ENCODE results near the gene ARHGAP45. TPM values are rescaled to one million over a fixed set of nuclear protein-coding genes. Genes with fewer than 3 reads are reported as not detected.
"Not testable (repeated sequence)": the region's sequence is repeated elsewhere in the genome, so short reads cannot be mapped to it uniquely, and the experiment has no call there.

ARHGAP45 gene
- total RNA-seq, 1 donor, result 217 TPM

GRCh38 chr19:1111641-1112267, 44.8 kb downstream of the ARHGAP45 start:
- DNase-seq (ENCODE audit: low read depth in 2 of 3, low spot score in 2 of 3), result no peak

- DNase-seq (ENCODE audit: low read depth in 2 of 3, low spot score in 2 of 3), result no peak
These were observed 45.5 kb downstream of the ARHGAP45 start for GRCh38 chr19:1112268-1113029.

- DNase-seq (ENCODE audit: low read depth in 2 of 3, low spot score in 2 of 3), result peak in 2 of 3 donors; percentile 87 to 91
These were observed 46.3 kb downstream of the ARHGAP45 start for GRCh38 chr19:1113030-1113985.

GRCh38 chr19:1113986-1114483, 47.1 kb downstream of the ARHGAP45 start:
- DNase-seq (ENCODE audit: low read depth in 2 of 3, low spot score in 2 of 3), result no peak

GRCh38 chr19:1114728-1115127, 47.8 kb downstream of the ARHGAP45 start:
- DNase-seq (ENCODE audit: low read depth in 2 of 3, low spot score in 2 of 3), result not testable (repeated sequence)

- DNase-seq (ENCODE audit: low read depth in 2 of 3, low spot score in 2 of 3), result no peak
These were observed 48.9 kb downstream of the ARHGAP45 start for GRCh38 chr19:1115646-1116420.

- DNase-seq (ENCODE audit: low read depth in 2 of 3, low spot score in 2 of 3), result no peak
These were observed 50.0 kb downstream of the ARHGAP45 start for GRCh38 chr19:1116726-1117581.

GRCh38 chr19:1117654-1118053, 50.7 kb downstream of the ARHGAP45 start:
- DNase-seq (ENCODE audit: low read depth in 2 of 3, low spot score in 2 of 3), result no peak

GRCh38 chr19:1118999-1119398, 52.0 kb downstream of the ARHGAP45 start:
- DNase-seq (ENCODE audit: low read depth in 2 of 3, low spot score in 2 of 3), result no peak

- DNase-seq (ENCODE audit: low read depth in 2 of 3, low spot score in 2 of 3), result no peak
These were observed 52.7 kb downstream of the ARHGAP45 start for GRCh38 chr19:1119475-1120217.

GRCh38 chr19:1121395-1121794, 54.4 kb downstream of the ARHGAP45 start:
- no peak for DNase-seq (ENCODE audit: low read depth in 2 of 3, low spot score in 2 of 3)

GRCh38 chr19:1122021-1122971, 55.3 kb downstream of the ARHGAP45 start:
- DNase-seq (ENCODE audit: low read depth in 2 of 3, low spot score in 2 of 3), result no peak

- DNase-seq (ENCODE audit: low read depth in 2 of 3, low spot score in 2 of 3), result peak in 2 of 3 donors; percentile 26 to 46
These were observed 56.0 kb downstream of the ARHGAP45 start for GRCh38 chr19:1122972-1123363.

- no peak for DNase-seq (ENCODE audit: low read depth in 2 of 3, low spot score in 2 of 3)
These were observed 56.4 kb downstream of the ARHGAP45 start for GRCh38 chr19:1123381-1123780.

- DNase-seq (ENCODE audit: low read depth in 2 of 3, low spot score in 2 of 3), result no peak
These were observed 57.1 kb downstream of the ARHGAP45 start for GRCh38 chr19:1123885-1124677.

GRCh38 chr19:1125601-1126467, 58.9 kb downstream of the ARHGAP45 start:
- DNase-seq (ENCODE audit: low read depth in 2 of 3, low spot score in 2 of 3), result no peak
